H1 (cell line): ENCODE results near the gene EFCAB8. TPM values are rescaled to one million over a fixed set of nuclear protein-coding genes. Genes with fewer than 3 reads are reported as not detected.

Experiments
- ATF3 ChIP-seq: IDR thresholded peaks from 2 replicates; pipeline ENCODE4 v1.6.1; 2011; ENCODE audit warnings: low read depth, mild to moderate bottlenecking, low read length; ENCODE audit not compliant: insufficient read depth
- CTBP2 ChIP-seq: IDR thresholded peaks from 2 replicates; pipeline ENCODE4 v1.7.0; 2011; ENCODE audit warnings: borderline replicate concordance, mild to moderate bottlenecking, moderate library complexity, mixed read lengths, low read length; ENCODE audit not compliant: insufficient read depth, insufficient read length
- EZH2 ChIP-seq: fragments of 200-600 bp; sonication (generic); IDR thresholded peaks from 2 replicates; pipeline ENCODE4 v1.7.1; 2012; ENCODE audit warnings: low read depth, mild to moderate bottlenecking, moderate library complexity, low read length, inconsistent platforms; ENCODE audit not compliant: severe bottlenecking
- SUZ12 ChIP-seq: fragments of 200-600 bp; sonication (generic); IDR thresholded peaks from 2 replicates; pipeline ENCODE4 v1.6.1; 2012; ENCODE audit warnings: mild to moderate bottlenecking, inconsistent platforms, low read length, moderate library complexity, mixed read lengths
- polyA plus RNA-seq, 7 experiments: library from polyadenylated mRNA; depleted of rRNA in 3 of 7; stranded (reverse) in 5 of 7; unstranded in 2 of 7; fragments of >200 nt in 5 of 7; fragments of 200-250 nt in 2 of 7; gene quantifications; 1 replicate in 5 of 7; 2 replicates in 1 of 7; 4 replicates in 1 of 7; pipeline versions ENCODE4 v1.2.1 to v1.2.3, GENCODE V29; 2011 to 2013; ENCODE audit warnings: missing spikeins in 2 of 7, mixed read lengths in 2 of 7
- total RNA-seq: library from RNA; stranded (reverse); fragmentation: NEBNext Ultra II Directional; extraction: Animal tissue kit (Norgen Biotek cat#: 25700); gene quantifications from 2 replicates; pipeline ENCODE4 v1.2.1, GENCODE V29; 2021

The EFCAB8 gene
- total and polyA plus RNA-seq, 2 of the 8 experiments (the other 6 are each of a cell fraction or from before 2014, with no cell fraction given) = 0.06 to 0.20 TPM

DNA sequence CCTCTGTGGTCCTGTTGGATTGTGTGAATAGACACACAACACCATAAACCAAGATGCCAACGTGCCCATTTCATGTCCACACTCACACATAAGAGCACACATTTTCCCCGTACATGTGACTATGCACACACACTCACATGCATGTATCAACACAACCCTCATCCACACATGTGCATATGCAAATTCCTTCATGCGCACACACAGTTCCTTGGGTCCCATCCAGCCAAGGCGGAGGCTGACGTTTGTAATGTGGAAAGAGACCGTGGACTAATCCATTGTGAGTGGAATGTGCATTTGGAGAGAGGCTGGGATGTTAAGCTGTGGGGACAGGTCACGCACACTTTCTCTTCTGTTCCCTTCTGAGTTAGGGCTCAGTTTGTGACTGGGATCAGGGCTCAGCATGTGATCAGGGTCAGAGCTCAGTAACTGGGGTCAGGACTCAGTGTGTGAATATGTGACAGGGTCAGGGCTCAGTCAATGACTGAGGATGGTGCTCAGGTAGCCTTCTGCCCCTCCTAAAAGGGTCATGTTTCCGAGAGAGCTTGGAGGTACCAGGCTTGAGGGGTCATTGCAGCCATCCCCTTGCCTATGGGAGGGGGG, 148.2 kb downstream of the EFCAB8 start (continued):
- TF ChIP-seq SUZ12 = no peak
- no peak for TF ChIP-seq CTBP2
- no peak for TF ChIP-seq EZH2
- TF ChIP-seq ATF3 = no peak
